Head of caudate nucleus (tissue), 42 donors: Measurements from ENCODE around the gene PLAC8L1.
"Not testable (repeated sequence)": the region's sequence is repeated elsewhere in the genome, so short reads cannot be mapped to it uniquely, and the experiment has no call there.

Experiments
- DNase-seq, 42 donors: peaks; one replicate each; pipeline versions ENCODE4 v3.0.0 to v3.0.0-alpha.2; 2020 to 2021; ENCODE audit warnings: mixed read lengths in 7 of 42
- intact Hi-C: fragments of 100-400 bp; cut with DNase I; formaldehyde crosslinking; loops from one replicate; pipeline ENCODE4 v1.15.0; 2022

PLAC8L1 gene

GRCh38 chr5:146105477-146105876 lies at the start of gene PLAC8L1:
PLAC8L1 (minus strand) TSS chr5:146105577; CDS start chr5:146104311, 1,266 bp downstream.
- intact Hi-C loops: no loop called here
- no peak for DNase-seq

DNA sequence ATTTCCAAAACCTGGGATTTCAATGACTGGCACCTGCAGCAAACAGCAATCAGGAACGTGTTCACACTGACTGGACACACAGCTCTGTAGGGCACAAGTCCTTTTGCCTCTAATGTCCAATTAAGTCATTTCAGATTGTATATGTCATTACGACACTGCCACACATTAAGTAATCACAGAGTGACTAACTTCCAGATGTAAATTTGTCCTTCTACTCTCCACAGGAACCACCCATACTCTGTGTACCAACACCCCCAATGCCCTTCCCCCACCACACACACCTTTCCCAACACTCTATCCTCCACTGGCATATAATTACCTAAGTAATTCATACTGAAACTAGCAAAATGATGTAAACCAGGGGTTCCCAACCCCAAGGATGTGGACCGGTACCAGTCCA lies 46.6 kb upstream of the PLAC8L1 start:
- intact Hi-C loops: no loop called here
- DNase-seq: no peak

DNA sequence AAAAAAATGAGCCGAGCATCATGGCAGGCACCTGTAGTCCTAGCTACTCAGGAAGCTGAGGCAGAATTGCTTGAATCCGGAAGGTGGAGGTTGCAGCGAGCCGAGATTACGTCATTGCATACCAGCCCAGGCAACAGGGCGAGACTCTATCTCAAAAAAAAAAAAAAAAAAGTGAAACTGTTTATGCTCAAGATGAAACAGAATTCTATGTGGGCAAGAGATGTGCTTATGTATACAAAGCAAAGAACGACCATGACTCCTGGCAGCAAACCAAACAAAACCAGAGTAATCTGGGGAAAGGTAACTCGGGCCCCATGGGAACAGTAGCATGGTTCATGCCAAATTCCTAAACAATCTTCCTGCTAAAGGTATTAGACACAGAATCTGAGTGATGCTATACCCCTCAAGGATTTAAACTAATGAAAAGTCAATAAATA lies 32.6 kb upstream of the PLAC8L1 start:
- no peak for DNase-seq
- intact Hi-C loops: no loop called here

GRCh38 chr5:146130440-146131045 lies 25.2 kb upstream of the PLAC8L1 start:
- peak in 1 of 42 donors; percentile 32 for DNase-seq
- intact Hi-C loops: no loop called here

DNA sequence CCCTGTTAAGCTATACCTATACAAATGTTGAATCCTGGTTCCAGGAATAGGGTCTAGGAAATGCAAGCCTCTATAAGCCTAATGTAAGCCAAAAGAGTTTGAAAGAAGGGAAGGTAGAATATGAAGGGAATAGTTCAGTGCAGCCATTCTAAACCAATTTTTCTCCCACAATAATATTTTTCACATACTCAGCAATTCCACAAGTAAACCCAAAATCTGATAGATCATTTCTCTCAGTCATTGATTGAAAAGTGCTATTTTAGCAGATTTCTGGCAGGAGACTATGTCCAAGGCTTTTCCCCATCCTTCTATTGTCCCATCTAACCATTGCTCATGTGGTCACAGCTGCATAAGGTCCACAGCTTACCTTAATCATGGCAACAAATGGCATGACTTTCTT lies 20.7 kb upstream of the PLAC8L1 start:
- no peak for DNase-seq
- intact Hi-C loops: no loop called here

- intact Hi-C loops: no loop called here
- DNase-seq: no peak
Measured at GRCh38 chr5:146124580-146124979, 19.2 kb upstream of the PLAC8L1 start.

DNA sequence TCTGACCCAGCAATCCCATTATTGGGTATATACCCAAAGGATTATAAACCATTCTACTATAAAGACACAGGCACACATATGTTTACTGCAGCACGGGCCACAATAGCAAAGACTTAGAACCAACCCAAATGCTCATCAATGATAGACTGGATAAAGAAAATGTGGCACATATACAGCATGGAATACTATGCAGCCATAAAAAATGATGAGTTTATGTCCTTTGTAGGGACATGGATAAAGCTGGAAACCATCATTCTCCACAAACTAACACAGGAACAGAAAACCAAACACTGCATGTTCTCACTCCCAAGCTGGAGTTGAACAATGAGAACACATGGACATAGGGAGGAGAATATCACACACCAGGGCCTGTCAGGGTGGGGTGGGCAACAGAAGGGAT lies 16.1 kb upstream of the PLAC8L1 start:
- DNase-seq, intact Hi-C loops: not testable (repeated sequence)

- intact Hi-C loops: no loop called here
- no peak for DNase-seq
Measured at GRCh38 chr5:146118322-146118721, 12.9 kb upstream of the PLAC8L1 start.

DNA sequence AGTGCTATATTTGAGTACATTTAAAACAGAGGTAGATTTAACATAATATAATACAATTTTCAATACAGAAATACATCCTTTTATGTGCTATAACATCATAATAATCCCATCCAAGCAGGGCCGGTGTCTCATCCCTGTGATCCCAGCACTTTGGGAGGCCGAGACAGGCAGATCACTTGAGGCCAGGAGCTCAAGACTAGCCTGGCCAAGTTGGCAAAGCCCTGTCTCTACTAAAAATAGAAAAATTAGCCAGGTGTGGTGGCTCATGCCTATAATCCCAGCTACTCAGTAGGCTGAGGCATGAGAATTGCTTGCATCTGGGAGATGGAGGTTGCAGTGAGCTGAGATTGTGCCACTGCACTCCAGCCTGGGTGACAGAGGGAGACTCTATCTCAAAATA lies 11.8 kb upstream of the PLAC8L1 start:
- intact Hi-C loops, DNase-seq: not testable (repeated sequence)

- no peak for DNase-seq
Measured at GRCh38 chr5:146116361-146116760, 11.0 kb upstream of the PLAC8L1 start.

GRCh38 chr5:146112476-146112875 lies 7.1 kb upstream of the PLAC8L1 start:
- intact Hi-C loops: no loop called here

More at GRCh38 chr5:146116361-146116760, 11.0 kb upstream of the PLAC8L1 start:
- intact Hi-C loops: no loop called here

GRCh38 chr5:146111409-146111808 lies 6.0 kb upstream of the PLAC8L1 start:
- DNase-seq: no peak
- intact Hi-C loops: no loop called here

More at GRCh38 chr5:146112476-146112875, 7.1 kb upstream of the PLAC8L1 start:
- no peak for DNase-seq

- DNase-seq: no peak
- intact Hi-C loops: no loop called here
Measured at GRCh38 chr5:146109379-146109778, 4.0 kb upstream of the PLAC8L1 start.

DNA sequence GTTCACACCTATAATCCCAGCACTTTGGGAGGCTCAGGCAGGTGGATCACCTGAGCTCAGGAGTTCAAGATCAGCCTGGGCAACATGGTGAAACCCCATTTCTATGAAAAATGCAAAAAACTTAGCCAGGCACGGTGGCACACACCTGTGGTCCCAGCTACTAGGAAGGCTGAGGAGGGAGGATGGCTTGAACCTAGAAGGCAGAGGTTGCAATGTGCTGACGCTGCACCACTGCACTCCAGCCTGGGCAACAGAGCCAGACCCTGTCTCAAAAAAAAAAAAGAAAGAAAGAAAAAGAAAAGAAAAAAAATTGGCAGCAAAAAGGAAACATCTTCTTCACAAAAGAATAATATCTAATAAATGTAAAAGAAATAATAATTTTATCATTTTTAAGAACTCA lies 3.5 kb upstream of the PLAC8L1 start:
- DNase-seq, intact Hi-C loops: not testable (repeated sequence)

GRCh38 chr5:146107901-146108300 lies 2.5 kb upstream of the PLAC8L1 start:
- intact Hi-C loops: no loop called here
- no peak for DNase-seq

- no peak for DNase-seq
- intact Hi-C loops: no loop called here
Measured at GRCh38 chr5:146103594-146103993, 1.8 kb downstream of the PLAC8L1 start.

GRCh38 chr5:146101646-146102045 lies 3.7 kb downstream of the PLAC8L1 start:
- intact Hi-C loops: no loop called here
- no peak for DNase-seq

DNA sequence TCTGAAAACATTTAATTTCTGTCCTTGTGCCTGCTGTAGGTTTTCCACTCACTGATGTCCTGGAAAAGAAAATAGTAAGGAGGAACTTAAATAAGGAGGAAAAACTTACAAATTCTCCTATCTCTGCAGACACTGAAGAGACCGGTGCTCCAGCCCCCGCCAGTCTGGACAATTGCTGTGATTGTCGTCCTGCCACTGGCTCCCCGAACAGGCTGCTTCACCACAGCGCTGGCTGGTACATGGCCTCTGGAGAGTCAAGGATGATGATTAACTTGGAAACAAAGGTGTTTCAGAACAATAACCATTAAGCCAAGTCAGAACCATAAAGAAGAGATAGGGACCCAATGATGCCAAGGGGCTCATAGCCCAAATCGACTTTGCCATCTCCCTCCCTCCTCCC lies 7.3 kb downstream of the PLAC8L1 start:
- DNase-seq: peak in 23 of 42 donors; percentile 7 to 71 (median 31)
- intact Hi-C loops: no loop called here

- DNase-seq: peak in 34 of 42 donors; percentile 12 to 88 (median 50)
- intact Hi-C loops: no loop called here
Measured at GRCh38 chr5:146091881-146092280, 13.5 kb downstream of the PLAC8L1 start.

GRCh38 chr5:146089287-146089686 lies 16.1 kb downstream of the PLAC8L1 start:
- no peak for DNase-seq
- intact Hi-C loops: no loop called here

- DNase-seq: peak in 1 of 42 donors; percentile 28
- intact Hi-C loops: no loop called here
Measured at GRCh38 chr5:146088098-146088497, 17.3 kb downstream of the PLAC8L1 start.
